K562 (cell line): ENCODE results near the gene IFRD1. TPM values are rescaled to one million over a fixed set of nuclear protein-coding genes. Genes with fewer than 3 reads are reported as not detected.

Experiments
- ATAC-seq: fragments of 200-7000 bp; cut with Tn5 transposase; 3 replicates; pipeline ENCODE4 v1.9.1; 2020; ENCODE audit warnings: moderate library complexity
- BruUV-seq: library from RNA; stranded (reverse); fragments of 400-500 nt; replicated peaks from 2 replicates; lab custom pipeline; 2021; lab: Mats Ljungman, UMichigan
- CTCF ChIA-PET: fragments of 300-600 bp; formaldehyde crosslinking; extraction: SDS; loops from one replicate; lab custom pipeline; 2021; ENCODE audit warnings: low intra/inter-chr PET ratio; lab: Yijun Ruan, JAX
- POLR2A ChIA-PET: fragments of 300-600, 350-650 bp; sonication (Branson Sonifier 250); formaldehyde crosslinking; extraction: SDS; loops from one replicate; lab custom pipeline; 2021; ENCODE audit warnings: antibody characterized with exemption, inconsistent platforms; lab: Yijun Ruan, JAX
- DNase-seq, 4 experiments: peaks; one replicate each; pipeline versions ENCODE4 v3.0.0 to v3.0.0-alpha.2; 2011 to 2018; ENCODE audit warnings: low spot score in 3 of 4, mixed read lengths in 3 of 4; ENCODE audit errors: extremely low read depth in 1 of 4
- FAIRE-seq: peaks from 2 replicates; lab custom pipeline; 2011; peaks lifted over from hg19 to GRCh38; lab: Jason Lieb, UNC
- H2AFZ ChIP-seq: 2 replicates; pipeline ENCODE4 v1.6.0; 2011; ENCODE audit warnings: low read depth, low read length, control low read depth, inconsistent platforms
- H3K27ac ChIP-seq: fragments of 200-600 bp; 3 replicates; pipeline ENCODE4 v1.8.0; 2011; ENCODE audit warnings: low read depth, mild to moderate bottlenecking, control low read depth, inconsistent platforms, low read length, moderate library complexity, mixed read lengths; ENCODE audit errors: extremely low read depth
- H3K27me3 ChIP-seq, 2 experiments: fragments of 300-600 bp in 1 of 2; 2 replicates in 1 of 2; 3 replicates in 1 of 2; pipeline versions ENCODE4 v1.6.0 to v1.8.0; 2011; ENCODE audit warnings: inconsistent platforms in 2 of 2, low read length in 2 of 2, mild to moderate bottlenecking in 1 of 2, mixed read lengths in 1 of 2, moderate library complexity in 1 of 2; ENCODE audit not compliant: control insufficient read depth in 2 of 2, insufficient read depth in 2 of 2
- H3K36me3 ChIP-seq: fragments of 300-600 bp; 3 replicates; pipeline ENCODE4 v1.8.0; 2011; ENCODE audit warnings: mild to moderate bottlenecking, low read length, inconsistent platforms; ENCODE audit not compliant: control insufficient read depth, insufficient read depth
- H3K4me1 ChIP-seq, 2 experiments: fragments of 200-600 bp in 1 of 2; replicated peaks in 1 of 2; 2 replicates in 1 of 2; 3 replicates in 1 of 2; pipeline versions ENCODE4 v1.5.1 to v1.8.0; 2011; ENCODE audit warnings: inconsistent platforms in 2 of 2, low read length in 2 of 2, mild to moderate bottlenecking in 1 of 2, mixed read lengths in 1 of 2, moderate library complexity in 1 of 2; ENCODE audit not compliant: control insufficient read depth in 2 of 2, insufficient read depth in 2 of 2
- H3K4me2 ChIP-seq: 2 replicates; pipeline ENCODE4 v1.6.1; 2011; ENCODE audit warnings: low read length, control low read depth, inconsistent platforms, mixed read lengths; ENCODE audit not compliant: insufficient read depth
- H3K4me3 ChIP-seq: fragments of 200-600 bp; sonication (generic), shearing (Covaris generic); 2 replicates; pipeline ENCODE4 v1.5.1; 2016; ENCODE audit warnings: control low read depth, inconsistent platforms
- H3K79me2 ChIP-seq: fragments of 200-600 bp; 3 replicates; pipeline ENCODE4 v1.8.0; 2011; ENCODE audit warnings: low read length, inconsistent platforms; ENCODE audit not compliant: control insufficient read depth, insufficient read depth
- H3K9ac ChIP-seq, 2 experiments: 2 replicates each; pipeline versions ENCODE4 v1.6.0 to v1.6.1; 2011; ENCODE audit warnings: low read depth in 2 of 2, low read length in 2 of 2, control low read depth in 1 of 2, inconsistent platforms in 1 of 2, mild to moderate bottlenecking in 1 of 2, mixed read lengths in 1 of 2; ENCODE audit not compliant: insufficient read depth in 1 of 2
- H3K9me1 ChIP-seq: one replicate; pipeline ENCODE4 v1.6.0; 2011; ENCODE audit warnings: inconsistent platforms, mild to moderate bottlenecking, low read length, moderate library complexity; ENCODE audit not compliant: control insufficient read depth, insufficient read depth
- H3K9me3 ChIP-seq: replicated peaks from 2 replicates; pipeline ENCODE4 v1.5.1; 2011; ENCODE audit warnings: low read depth, low read length, inconsistent platforms; ENCODE audit not compliant: control insufficient read depth, insufficient read depth
- H4K20me1 ChIP-seq: replicated peaks from 2 replicates; pipeline ENCODE4 v1.6.1; 2011; ENCODE audit warnings: low read length, inconsistent platforms, mixed read lengths; ENCODE audit not compliant: control insufficient read depth, insufficient read depth
- ATF4 ChIP-seq: fragments of 450-650 bp; formaldehyde crosslinking; IDR thresholded peaks from 2 replicates; pipeline ENCODE4 v1.4.0; 2022; ENCODE audit warnings: mild to moderate bottlenecking, moderate library complexity
- CSDE1 ChIP-seq, 2 experiments: fragments of 450-650 bp; IDR thresholded peaks; 2 replicates each; pipeline ENCODE4 v1.6.1; 2016; ENCODE audit warnings: mild to moderate bottlenecking in 1 of 2
- FOSL1 ChIP-seq: fragments of 200-800 bp; sonication (Bioruptor generic); conservative IDR thresholded peaks from 2 replicates; pipeline ENCODE4 v1.6.1; 2016; ENCODE audit warnings: missing genetic modification characterization, missing compliant biosample characterization
- MAZ ChIP-seq, 2 experiments: fragments of 450-650 bp in 1 of 2; sonication (generic) in 1 of 2; formaldehyde crosslinking; IDR thresholded peaks in 1 of 2; conservative IDR thresholded peaks in 1 of 2; 2 replicates each; pipeline versions ENCODE4 v1.4.0 to v1.5.0; 2020; ENCODE audit warnings: mild to moderate bottlenecking in 1 of 2, missing genetic modification reagents in 1 of 2
- OTX1 ChIP-seq: fragments of 450-650 bp; formaldehyde crosslinking; IDR thresholded peaks from 2 replicates; pipeline ENCODE4 v1.4.0; 2022; ENCODE audit warnings: mild to moderate bottlenecking
- PKNOX1 ChIP-seq: fragments of 450-650 bp; IDR thresholded peaks from 2 replicates; pipeline ENCODE4 v1.6.1; 2016
- RBM39 ChIP-seq: fragments of 200-400 bp; formaldehyde crosslinking; optimal IDR thresholded peaks from 2 replicates; pipeline ENCODE3; 2018; ENCODE audit warnings: low read depth, low read length
- RNF2 ChIP-seq: sonication (generic); IDR thresholded peaks from 2 replicates; pipeline ENCODE4 v1.6.1; 2016
- SNIP1 ChIP-seq: fragments of 450-650 bp; IDR thresholded peaks from 2 replicates; pipeline ENCODE4 v1.7.1; 2017; ENCODE audit warnings: low read depth, mild to moderate bottlenecking
- SRSF1 ChIP-seq: fragments of 200-400 bp; formaldehyde crosslinking; IDR thresholded peaks from 2 replicates; pipeline ENCODE4 v1.6.1; 2017; ENCODE audit warnings: mild to moderate bottlenecking, low read depth, low read length, moderate library complexity
- ZBTB33 ChIP-seq: sonication (generic); formaldehyde crosslinking; IDR thresholded peaks from 2 replicates; pipeline ENCODE4 v1.8.1; 2023; ENCODE audit warnings: mild to moderate bottlenecking, missing genetic modification reagents
- ZNF280A ChIP-seq: fragments of 450-650 bp; IDR thresholded peaks from 2 replicates; pipeline ENCODE4 v1.6.1; 2018; ENCODE audit warnings: mild to moderate bottlenecking, low read depth; ENCODE audit not compliant: partially characterized antibody
- ZNF41 ChIP-seq: fragments of 250-450 bp; sonication (Bioruptor Pico); conservative IDR thresholded peaks from 2 replicates; pipeline ENCODE4 v1.4.0; 2020; ENCODE audit warnings: mild to moderate bottlenecking
- ZNF707 ChIP-seq: fragments of 250-450 bp; sonication (Bioruptor Pico); conservative IDR thresholded peaks from 2 replicates; pipeline ENCODE4 v1.8.0; 2022; ENCODE audit warnings: inconsistent platforms, mild to moderate bottlenecking, moderate library complexity
- ZNF75A ChIP-seq: fragments of 450-650 bp; formaldehyde crosslinking; IDR thresholded peaks from 2 replicates; pipeline ENCODE4 v1.4.0; 2020; ENCODE audit warnings: mild to moderate bottlenecking
- ZNF785 ChIP-seq: fragments of 250-450 bp; sonication (Bioruptor Pico); IDR thresholded peaks from 2 replicates; pipeline ENCODE4 v1.4.0; 2020; ENCODE audit warnings: mild to moderate bottlenecking
- WGBS: fragments of 100-300 bp; shearing (Covaris generic); methylation state at CpG from one replicate; pipeline ENCODE4 v1.1.6; 2016; ENCODE audit warnings: low coverage, mixed read lengths; ENCODE audit not compliant: insufficient coverage; ENCODE audit errors: missing lambda C conversion rate; 5-methylcytosine and 5-hydroxymethylcytosine counted together
- in situ Hi-C: fragments of 300-500 bp; cut with MboI; formaldehyde crosslinking; loops from 4 replicates; pipeline ENCODE4 v1.15.0; 2018; ENCODE audit warnings: inconsistent platforms, mixed read lengths
- intact Hi-C: fragments of 100-400 bp; cut with micrococcal nuclease; formaldehyde crosslinking; loops from 2 replicates; pipeline ENCODE4 v1.14.2; 2022
- polyA plus RNA-seq, 8 experiments: library from polyadenylated mRNA; depleted of rRNA in 4 of 8; stranded (reverse) in 5 of 8; unstranded in 3 of 8; fragments of >200 nt; fragmentation: Nextera tagmentation in 2 of 8; fragmentation: Illumina TruSeq in 1 of 8; extraction: Ambion mirVana in 2 of 8; extraction: Trizol in 1 of 8; gene quantifications; 2 replicates each; pipeline versions ENCODE4 v1.2.1 to v1.2.3, GENCODE V29; 2011 to 2014; ENCODE audit warnings: inconsistent platforms in 1 of 8, missing spikeins in 1 of 8
- total RNA-seq, 7 experiments: library from RNA; depleted of rRNA in 6 of 7; stranded (reverse); fragments of >200 nt in 6 of 7; fragmentation: Illumina TruSeq in 2 of 7; extraction: Trizol in 2 of 7; gene quantifications; 2 replicates each; pipeline versions ENCODE4 v1.2.1 to v1.2.3, GENCODE V29; 2011 to 2021; ENCODE audit warnings: low replicate concordance in 1 of 7

The IFRD1 gene
- total and polyA plus RNA-seq, 9 of the 15 experiments (the other 6 are each of a cell fraction or from before 2014, with no cell fraction given) = 27.6 to 81.8 (median 68.1) TPM

GRCh38 chr7:112405286-112405685 is 45.0 kb upstream of the IFRD1 start (continued):
- TF ChIP-seq MAZ (CRISPR knock-in tag; conservative IDR thresholded peaks at IDR 0.05 in 1 of 2, IDR thresholded peaks at IDR 0.05 in 1 of 2) = no peak
- no peak for TF ChIP-seq ZNF280A
- TF ChIP-seq CSDE1 (IDR thresholded peaks at IDR 0.05) = no peak
- no peak for TF ChIP-seq ATF4 (CRISPR knock-in tag)
- no peak for TF ChIP-seq FOSL1 (tag)
- TF ChIP-seq, all 486 proteins: peak for 0

- no peak for DNase-seq
- Histone ChIP-seq H3K79me2 (no peaks in the 10 kb centered on the region), H3K4me2 (no peak overlapping the region), H3K9me1 (no peaks in the 10 kb centered on the region), H3K27ac (no peak overlapping the region), H2AFZ (no peak overlapping the region), H3K27me3 (peaks cover 5 to 17% of the 10 kb centered on the region in 2 experiments; a peak in 4 of 5 replicates), H3K4me1 (no peaks in the 10 kb centered on the region), H4K20me1 (no peaks in the 10 kb centered on the region), H3K9ac (no peak overlapping the region), H3K4me3 (no peak overlapping the region), H3K36me3 (no peaks in the 10 kb centered on the region), H3K9me3 (no peaks in the 10 kb centered on the region)
- no TSS peak for BruUV-seq
- ChIA-PET CTCF (no interaction called here), POLR2A (interaction anchor here (1.8 kb wide), 1 partner anchor 11 kb away, joined by 6 read pairs; no protein-coding TSS in a partner anchor)
- WGBS = 4% methylated on average over 1 of the region's 1 CpG
- in situ Hi-C loops = no loop called here
- ATAC-seq = no peak
- intact Hi-C loops = no loop called here
- TF ChIP-seq ZNF785 (CRISPR knock-in tag) (no peak), RBM39 (no peak), OTX1 (CRISPR knock-in tag) (no peak), SNIP1 (no peak), ZBTB33 (CRISPR knock-in tag) (no peak), SRSF1 (no peak), ZNF41 (CRISPR knock-in tag) (no peak), PKNOX1 (no peak), ZNF75A (CRISPR knock-in tag) (no peak), ZNF707 (CRISPR knock-in tag) (no peak), RNF2 (no peak)
- FAIRE-seq = no peak
Observed at GRCh38 chr7:112407261-112407660, 43.0 kb upstream of the IFRD1 start.
